ENCODE measurements around the gene INO80D. TPM values are rescaled to one million over a fixed set of nuclear protein-coding genes. Genes with fewer than 3 reads are reported as not detected.
A peak's percentile ranks its signal among the peaks of the same experiment; 100 is the strongest.

Gene INO80D
- total RNA-seq, 2 experiments from 2014 or later = 45.3 to 48.9 TPM

DNA sequence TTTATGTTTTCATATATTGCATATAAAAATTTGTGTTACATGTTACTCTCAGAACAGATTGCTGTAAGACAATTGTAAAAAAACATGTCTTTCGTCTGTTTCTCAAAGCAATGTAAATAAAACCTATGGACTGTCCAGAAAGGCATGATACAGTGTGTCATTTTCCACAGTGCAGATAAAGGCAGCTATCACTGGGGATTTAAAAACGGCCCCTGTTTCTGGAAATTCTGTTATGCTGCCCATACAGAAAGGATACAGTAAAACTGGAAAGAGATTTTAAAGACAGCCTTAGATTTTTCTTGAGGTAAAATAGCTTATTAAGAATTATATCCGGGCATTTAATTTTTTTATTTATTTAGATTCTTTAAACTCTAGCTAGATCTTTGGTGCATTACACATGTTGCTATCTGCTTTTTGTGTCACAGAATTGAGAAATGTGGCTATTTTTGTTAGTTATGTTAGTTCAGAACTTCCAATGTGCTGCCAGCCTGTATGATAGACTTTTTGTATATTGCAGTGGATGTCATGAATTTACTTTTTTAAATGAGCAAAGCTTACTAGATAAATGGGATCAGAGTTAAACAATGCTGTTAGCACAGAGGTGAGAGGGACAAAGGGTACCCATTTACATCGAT is 859 bp upstream of the INO80D start:
- peaks cover 9% of the 10 kb centered on the region for H3K36me3 ChIP-seq (ENCODE audit: insufficient read depth, low read length)
- ATAC-seq (ENCODE audit: poor library complexity) (no peak), DNase-seq (peak in 2 of 14 experiments; percentile 3 to 15)
- intact Hi-C loops (cut with DNase I, micrococcal nuclease) = loop anchor here (1.0 to 10.0 kb wide), 4 partner anchors 62 to 1078 kb away; partner anchors contain the start of genes EEF1B2 (in 1 of the 2), FASTKD2 (in 1 of the 2), KLF7 (in 1 of the 2) and MDH1B (in 1 of the 2)
- TF ChIP-seq, protein P1, sequence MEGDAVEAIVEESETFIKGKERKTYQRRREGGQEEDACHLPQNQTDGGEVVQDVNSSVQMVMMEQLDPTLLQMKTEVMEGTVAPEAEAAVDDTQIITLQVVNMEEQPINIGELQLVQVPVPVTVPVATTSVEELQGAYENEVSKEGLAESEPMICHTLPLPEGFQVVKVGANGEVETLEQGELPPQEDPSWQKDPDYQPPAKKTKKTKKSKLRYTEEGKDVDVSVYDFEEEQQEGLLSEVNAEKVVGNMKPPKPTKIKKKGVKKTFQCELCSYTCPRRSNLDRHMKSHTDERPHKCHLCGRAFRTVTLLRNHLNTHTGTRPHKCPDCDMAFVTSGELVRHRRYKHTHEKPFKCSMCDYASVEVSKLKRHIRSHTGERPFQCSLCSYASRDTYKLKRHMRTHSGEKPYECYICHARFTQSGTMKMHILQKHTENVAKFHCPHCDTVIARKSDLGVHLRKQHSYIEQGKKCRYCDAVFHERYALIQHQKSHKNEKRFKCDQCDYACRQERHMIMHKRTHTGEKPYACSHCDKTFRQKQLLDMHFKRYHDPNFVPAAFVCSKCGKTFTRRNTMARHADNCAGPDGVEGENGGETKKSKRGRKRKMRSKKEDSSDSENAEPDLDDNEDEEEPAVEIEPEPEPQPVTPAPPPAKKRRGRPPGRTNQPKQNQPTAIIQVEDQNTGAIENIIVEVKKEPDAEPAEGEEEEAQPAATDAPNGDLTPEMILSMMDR (IDR thresholded peaks at IDR 0.05) = no peak
- Mint-ChIP-seq H3K27me3 (no peaks in the 10 kb centered on the region), H3K9me3 (no peaks in the 10 kb centered on the region), H3K4me1 (ENCODE audit: low read depth) (peaks cover 48% of the 10 kb centered on the region), H3K4me3 (peak overlapping the region; percentile 74), H3K27ac (peak overlapping the region; percentile 100), H3K36me3 (ENCODE audit: low read depth) (peaks cover 13% of the 10 kb centered on the region)
- H3K27me3 ChIP-seq (ENCODE audit: control insufficient read depth in 1 of 2, insufficient read depth in 2 of 2, low read length in 2 of 2) = no peaks in the 10 kb centered on the region
- peak overlapping the region; percentile 90 for H3K4me3 ChIP-seq (ENCODE audit: low read length)
- POLR2A ChIA-PET = interaction anchor here (0.6 to 2.7 kb wide), 11 partner anchors 8 to 1444 kb away, joined by 3 to 34 read pairs (median 3); partner anchors contain the start of genes CREB1, EEF1B2, KLF7 and NDUFS1
- H3K9me3 ChIP-seq (ENCODE audit: control insufficient read depth in 1 of 2, insufficient read depth in 1 of 2, low read length in 2 of 2) = no peaks in the 10 kb centered on the region
- peak overlapping the region; percentile 94 to 95 for H3K27ac ChIP-seq (ENCODE audit: low read depth in 1 of 2, low read length in 2 of 2)
- peaks cover 23% of the 10 kb centered on the region for H3K4me1 ChIP-seq (ENCODE audit: insufficient read depth, low read length)
- CTCF ChIA-PET = interaction anchor here (0.5 to 2.8 kb wide), 7 partner anchors 10 to 678 kb away, joined by 3 to 13 read pairs (median 3); partner anchors contain the start of genes EEF1B2, FASTKD2, MDH1B and NDUFS1

DNA sequence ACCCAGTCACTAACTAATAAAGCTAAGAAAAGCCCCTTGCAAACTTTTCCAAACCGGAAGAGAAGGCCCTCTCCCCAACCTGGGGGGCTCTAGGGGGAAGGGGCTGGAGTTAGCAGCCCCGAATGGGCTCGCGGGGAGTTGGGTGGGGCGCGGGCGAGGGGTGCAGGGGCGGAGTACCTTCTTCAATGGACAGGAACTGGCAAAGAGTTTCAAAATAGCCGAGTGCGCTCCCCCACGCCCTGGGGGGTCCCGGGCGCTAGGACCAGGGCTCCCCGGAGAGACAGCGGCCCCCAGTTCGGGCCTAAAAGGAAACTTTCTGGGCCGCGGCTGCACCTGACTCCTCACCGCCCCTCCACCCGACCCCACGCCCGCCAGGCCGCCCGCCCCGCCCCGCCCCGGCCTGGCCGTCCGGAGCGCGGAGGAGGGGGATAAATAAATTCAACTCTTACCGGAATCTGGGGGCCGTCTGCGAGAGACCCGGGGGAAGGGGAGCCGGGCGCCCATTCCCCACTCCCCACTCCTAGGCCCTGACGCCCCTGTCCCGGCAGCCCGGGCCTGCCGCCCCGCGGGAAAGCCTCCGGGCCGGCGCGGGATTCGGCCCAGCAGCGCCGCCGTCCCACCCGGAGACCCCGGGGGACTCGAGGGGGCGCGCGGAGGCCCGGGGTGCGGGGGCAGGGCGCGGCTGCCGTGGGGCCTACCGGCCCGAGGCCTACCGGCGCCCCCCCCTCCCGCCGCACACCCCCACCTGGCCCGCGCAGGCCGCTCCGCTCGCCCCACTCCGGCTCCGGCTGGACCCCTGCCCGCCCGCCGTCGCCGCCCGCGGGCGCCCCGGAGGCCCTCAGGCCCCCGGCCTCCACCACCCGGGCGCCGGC is 868 bp downstream of the INO80D start:
- Histone ChIP-seq H3K36me3 (ENCODE audit: insufficient read depth, low read length) (peaks cover 1% of the 10 kb centered on the region), H3K4me3 (ENCODE audit: low read length) (peak overlapping the region; percentile 90), H3K27ac (ENCODE audit: low read depth in 1 of 2, low read length in 2 of 2) (peak overlapping the region; percentile 94 to 95), H3K4me1 (ENCODE audit: insufficient read depth, low read length) (peaks cover 26% of the 10 kb centered on the region), H3K27me3 (ENCODE audit: control insufficient read depth in 1 of 2, insufficient read depth in 2 of 2, low read length in 2 of 2) (no peaks in the 10 kb centered on the region), H3K9me3 (ENCODE audit: control insufficient read depth in 1 of 2, insufficient read depth in 1 of 2, low read length in 2 of 2) (no peaks in the 10 kb centered on the region)
- CTCF ChIA-PET = interaction anchor here (0.6 to 2.8 kb wide), 5 partner anchors 11 to 680 kb away, joined by 3 to 13 read pairs (median 4); partner anchors contain the start of genes EEF1B2, FASTKD2, MDH1B and NDUFS1
- intact Hi-C loops (cut with DNase I, micrococcal nuclease) = loop anchor here (5.0 to 10.0 kb wide), 4 partner anchors 60 to 1627 kb away; partner anchors contain the start of genes CCNYL1 (in 1 of the 2), FASTKD2 (in 1 of the 2), KLF7 (in 1 of the 2) and MDH1B (in 1 of the 2)
- DNase-seq = peak; percentile 24 to 66 (median 40)
- TF ChIP-seq, protein P1 (IDR thresholded peaks at IDR 0.05) = no peak
- Mint-ChIP-seq H3K9me3 (no peaks in the 10 kb centered on the region), H3K4me3 (peak overlapping the region; percentile 98), H3K27me3 (no peaks in the 10 kb centered on the region), H3K4me1 (ENCODE audit: low read depth) (peaks cover 55% of the 10 kb centered on the region), H3K36me3 (ENCODE audit: low read depth) (peaks cover 18% of the 10 kb centered on the region), H3K27ac (peak overlapping the region; percentile 100)
- peak; percentile 11 for ATAC-seq (ENCODE audit: poor library complexity)
- POLR2A ChIA-PET = interaction anchor here (1.0 to 2.7 kb wide), 11 partner anchors 9 to 1446 kb away, joined by 3 to 34 read pairs (median 5); partner anchors contain the start of genes CREB1, EEF1B2 and NDUFS1

DNA sequence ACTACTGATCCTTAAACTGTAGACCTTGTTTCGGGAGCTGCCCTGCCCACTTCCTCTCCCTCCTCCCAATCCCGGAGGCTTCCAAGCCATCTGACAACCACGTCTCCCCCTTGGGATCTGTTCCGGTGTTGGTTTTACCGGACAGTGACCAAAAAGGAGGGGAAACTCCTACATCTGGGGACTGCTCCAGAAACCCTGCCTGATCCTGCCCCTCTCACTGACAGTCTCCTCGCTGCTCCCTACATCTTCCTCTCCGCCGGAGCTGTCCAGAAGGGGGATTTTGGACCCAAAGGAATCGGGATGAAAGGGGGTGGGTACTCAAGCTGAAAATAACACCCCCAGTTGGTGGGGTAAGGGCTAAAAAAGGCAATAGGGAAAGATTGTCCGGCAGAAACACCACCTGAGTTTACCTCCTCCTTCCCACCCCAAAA is 1.5 kb downstream of the INO80D start:
- no peaks in the 10 kb centered on the region for H3K9me3 Mint-ChIP-seq
- intact Hi-C loops (cut with DNase I, micrococcal nuclease) = loop anchor here (5.0 to 10.0 kb wide), 4 partner anchors 60 to 1628 kb away; partner anchors contain the start of genes CCNYL1 (in 1 of the 2), FASTKD2 (in 1 of the 2), KLF7 (in 1 of the 2) and MDH1B (in 1 of the 2)
- no peaks in the 10 kb centered on the region for H3K36me3 ChIP-seq (ENCODE audit: insufficient read depth, low read length)

More for the DNA sequence above, 1.5 kb downstream of the INO80D start:
- DNase-seq = peak in 8 of 14 experiments; percentile 5 to 37 (median 24)
- no peaks in the 10 kb centered on the region for H3K9me3 ChIP-seq (ENCODE audit: control insufficient read depth in 1 of 2, insufficient read depth in 1 of 2, low read length in 2 of 2)
- Mint-ChIP-seq H3K27ac (peak overlapping the region; percentile 92), H3K27me3 (no peaks in the 10 kb centered on the region), H3K4me3 (peak overlapping the region; percentile 98), H3K36me3 (ENCODE audit: low read depth) (peaks cover 23% of the 10 kb centered on the region), H3K4me1 (ENCODE audit: low read depth) (peaks cover 61% of the 10 kb centered on the region)
- H3K4me1 ChIP-seq (ENCODE audit: insufficient read depth, low read length) = peaks cover 29% of the 10 kb centered on the region
- TF ChIP-seq, protein P1 (IDR thresholded peaks at IDR 0.05) = no peak
- ChIA-PET CTCF (no interaction called here), POLR2A (interaction anchor here (2.2 kb wide), 2 partner anchors 14 to 75 kb away, joined by 7 to 14 read pairs; partner anchors contain the start of genes EEF1B2 and NDUFS1)
- H3K27me3 ChIP-seq (ENCODE audit: control insufficient read depth in 1 of 2, insufficient read depth in 2 of 2, low read length in 2 of 2) = no peaks in the 10 kb centered on the region
- H3K27ac ChIP-seq (ENCODE audit: low read depth in 1 of 2, low read length in 2 of 2) = peak overlapping the region; percentile 63 to 95
- ATAC-seq (ENCODE audit: poor library complexity) = no peak
- peak overlapping the region; percentile 62 for H3K4me3 ChIP-seq (ENCODE audit: low read length)
